Measurements from ENCODE around the gene ENPP4.
A peak's percentile ranks its signal among the peaks of the same experiment; 100 is the strongest.
"Not testable (repeated sequence)": the region's sequence is repeated elsewhere in the genome, so short reads cannot be mapped to it uniquely, and the experiment has no call there.

The ENPP4 gene, protein sequence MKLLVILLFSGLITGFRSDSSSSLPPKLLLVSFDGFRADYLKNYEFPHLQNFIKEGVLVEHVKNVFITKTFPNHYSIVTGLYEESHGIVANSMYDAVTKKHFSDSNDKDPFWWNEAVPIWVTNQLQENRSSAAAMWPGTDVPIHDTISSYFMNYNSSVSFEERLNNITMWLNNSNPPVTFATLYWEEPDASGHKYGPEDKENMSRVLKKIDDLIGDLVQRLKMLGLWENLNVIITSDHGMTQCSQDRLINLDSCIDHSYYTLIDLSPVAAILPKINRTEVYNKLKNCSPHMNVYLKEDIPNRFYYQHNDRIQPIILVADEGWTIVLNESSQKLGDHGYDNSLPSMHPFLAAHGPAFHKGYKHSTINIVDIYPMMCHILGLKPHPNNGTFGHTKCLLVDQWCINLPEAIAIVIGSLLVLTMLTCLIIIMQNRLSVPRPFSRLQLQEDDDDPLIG

DNA sequence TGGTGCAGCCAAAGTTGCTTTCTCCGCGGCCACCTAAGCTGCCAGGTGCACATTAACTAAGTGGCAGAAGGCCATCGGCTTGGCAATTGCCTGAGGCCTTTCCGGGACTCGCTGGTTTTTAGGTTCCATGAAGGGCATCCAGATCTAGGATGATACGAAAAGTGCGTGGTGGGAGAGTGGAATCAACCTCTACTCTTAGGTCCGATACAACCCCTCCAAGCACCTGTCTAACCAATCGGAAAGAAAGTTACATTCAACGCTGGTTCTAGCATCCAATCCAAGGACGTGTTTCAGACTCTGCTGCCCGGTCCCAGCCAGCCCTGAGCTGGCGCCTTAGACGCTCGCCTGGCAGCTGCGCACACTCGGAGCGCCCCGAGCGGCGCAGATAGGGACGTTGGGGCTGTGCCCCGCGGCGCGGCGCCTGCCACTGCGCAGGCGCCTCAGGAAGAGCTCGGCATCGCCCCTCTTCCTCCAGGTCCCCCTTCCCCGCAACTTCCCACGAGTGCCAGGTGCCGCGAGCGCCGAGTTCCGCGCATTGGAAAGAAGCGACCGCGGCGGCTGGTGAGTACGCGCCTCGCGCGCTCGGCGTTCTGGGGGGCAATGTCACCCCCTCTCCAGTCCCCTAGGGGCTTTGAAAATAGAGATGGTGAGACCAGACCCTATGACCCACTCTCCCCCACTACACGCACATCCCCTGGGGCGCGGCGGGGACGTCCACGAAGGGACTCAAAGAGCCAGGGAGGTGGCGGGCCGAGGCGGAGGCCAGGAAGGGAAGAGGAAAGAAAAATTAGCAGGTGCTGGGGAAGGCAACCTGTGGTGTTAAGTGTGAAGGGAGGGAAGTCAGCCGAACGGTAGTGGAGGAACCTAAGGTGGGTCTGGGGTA lies at the start of gene ENPP4:
Gene ENPP4 (plus strand): TSS at position 361 of the 883 bp plus-strand sequence. CDS start 9,595 bp downstream, outside the sequence.
- peak; percentile 93 for DNase-seq

DNA sequence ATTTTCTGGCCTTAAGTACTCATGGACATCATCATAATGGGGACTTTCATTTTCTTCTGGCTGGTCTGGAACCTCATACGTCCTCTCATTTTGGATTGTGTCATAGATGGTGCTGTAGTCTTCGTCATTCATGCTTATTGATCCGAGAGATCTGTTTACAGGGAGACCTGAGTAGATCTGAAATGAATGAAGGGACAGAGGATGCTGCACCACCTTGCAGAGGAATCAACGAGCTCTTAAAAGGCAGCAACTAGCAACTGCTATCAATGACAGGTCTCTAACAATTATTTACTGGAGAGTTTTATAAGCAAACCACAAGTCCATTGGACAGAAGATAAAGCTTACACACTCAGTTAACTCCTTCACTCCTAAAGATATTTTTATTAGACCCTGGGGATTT lies 49.7 kb upstream of the ENPP4 start:
- no peak for DNase-seq

DNA sequence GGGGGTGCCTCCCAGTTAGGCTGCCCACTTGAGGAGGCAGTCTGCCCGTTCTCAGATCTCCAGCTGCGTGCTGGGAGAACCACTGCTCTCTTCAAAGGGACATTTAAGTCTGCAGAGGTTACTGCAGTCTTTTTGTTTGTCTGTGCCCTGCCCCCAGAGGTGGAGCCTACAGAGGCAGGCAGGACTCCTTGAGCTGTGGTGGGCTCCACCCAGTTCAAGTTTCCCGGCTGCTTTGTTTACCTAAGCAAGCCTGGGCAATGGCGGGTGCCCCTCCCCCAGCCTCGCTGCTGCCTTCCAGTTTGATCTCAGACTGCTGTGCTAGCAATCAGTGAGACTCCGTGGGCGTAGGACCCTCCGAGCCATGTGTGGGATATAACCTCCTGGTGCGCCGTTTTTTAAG lies 44.1 kb upstream of the ENPP4 start:
- not testable (repeated sequence) for DNase-seq

DNA sequence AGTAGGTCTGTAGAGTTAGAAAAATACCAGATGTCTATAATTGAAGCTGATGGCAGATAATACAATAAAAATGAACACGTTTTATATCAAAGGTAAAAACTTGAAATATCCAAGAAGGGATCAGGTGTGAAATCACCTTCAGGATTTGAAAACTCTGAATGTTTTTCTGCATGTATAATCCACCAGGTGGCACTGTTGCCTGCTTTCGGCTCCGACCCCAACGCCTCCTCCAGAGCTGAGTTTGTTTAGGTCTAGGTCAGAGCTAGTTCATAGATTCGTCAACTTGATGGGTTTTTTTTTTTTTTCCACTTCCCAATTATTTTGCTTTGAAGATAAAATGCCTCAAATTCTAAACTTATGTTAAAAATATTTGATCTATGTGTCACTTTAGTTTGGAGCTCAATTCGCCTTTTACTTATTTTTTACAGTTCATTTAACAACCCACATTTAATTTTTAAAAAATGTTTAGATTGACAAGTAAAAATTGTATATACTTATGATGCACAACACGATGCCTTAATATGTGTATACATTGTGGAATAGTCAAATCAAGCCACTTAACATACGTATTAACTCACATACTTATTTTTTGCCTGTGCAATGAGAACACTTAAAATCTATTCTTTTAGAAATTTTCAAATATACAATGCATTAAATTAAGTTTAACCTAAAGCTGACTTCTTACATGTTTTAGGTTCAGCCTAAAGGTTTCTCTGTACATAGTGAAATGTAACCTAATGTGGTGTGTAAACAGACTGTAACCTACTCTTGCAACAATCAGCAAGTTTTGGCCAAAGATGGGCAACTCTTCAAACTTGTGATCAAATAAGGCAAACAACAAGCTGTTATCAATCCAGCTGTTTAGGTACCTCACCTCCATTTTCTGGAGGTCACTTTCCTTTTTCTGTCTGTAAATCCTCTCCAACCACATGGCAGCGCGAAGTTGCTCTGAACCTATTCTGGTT lies 39.4 kb upstream of the ENPP4 start:
- DNase-seq = peak; percentile 39

DNA sequence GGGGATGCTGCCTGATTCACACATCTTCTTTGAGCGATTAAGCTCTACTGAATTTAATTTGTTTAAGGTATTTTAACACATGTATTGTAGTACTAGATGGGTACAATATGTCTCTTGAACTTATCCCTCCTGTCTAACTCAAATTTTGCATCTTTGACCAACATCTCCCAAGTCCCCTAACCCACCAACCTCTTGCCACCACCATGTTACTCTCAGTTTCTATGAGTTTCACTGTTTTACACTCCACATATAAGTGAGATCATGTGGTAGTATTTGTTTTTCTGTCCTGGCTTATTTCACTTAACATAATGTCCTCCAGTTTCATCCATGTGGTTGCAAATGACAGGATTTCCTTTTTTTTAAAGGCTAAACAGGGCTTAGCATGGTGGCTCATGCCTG lies 38.7 kb upstream of the ENPP4 start:
- DNase-seq = no peak

DNA sequence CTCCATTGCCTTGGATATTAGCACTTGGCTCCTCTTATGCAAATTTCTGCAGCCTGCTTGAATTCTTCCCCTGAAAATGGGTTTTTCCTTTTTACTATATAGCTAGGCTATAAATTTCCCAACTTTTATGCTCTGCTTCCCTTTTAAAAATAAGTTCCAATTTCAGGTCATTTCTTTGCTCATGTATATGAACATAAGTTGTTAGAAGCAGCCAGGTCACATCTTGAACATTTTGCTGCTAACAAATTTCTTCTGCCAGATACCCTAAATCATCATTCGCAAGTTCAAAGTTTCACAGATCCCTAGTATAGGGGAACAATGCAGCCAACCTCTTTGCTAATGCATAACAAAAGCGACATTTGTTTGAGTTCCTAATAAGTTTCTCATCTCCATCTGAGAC lies 34.5 kb upstream of the ENPP4 start:
- no peak for DNase-seq

DNA sequence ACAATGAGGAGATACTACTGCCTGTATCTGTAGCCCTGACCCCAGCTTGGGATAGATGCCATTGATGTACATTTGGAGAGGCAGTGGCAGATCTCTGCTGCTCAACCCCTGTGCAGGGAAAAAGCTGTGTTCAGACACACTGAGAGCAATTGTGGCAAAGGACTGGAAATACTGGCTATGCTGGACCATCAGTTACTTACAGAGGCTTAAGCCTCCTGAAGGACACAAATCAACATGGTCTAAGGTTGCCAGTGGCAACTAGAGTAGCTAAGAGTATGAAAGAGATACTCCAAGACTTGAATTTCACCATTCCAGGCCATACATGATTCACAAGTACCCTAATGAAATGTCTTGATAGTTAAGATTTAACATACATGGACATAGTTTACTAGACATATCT lies 32.4 kb upstream of the ENPP4 start:
- no peak for DNase-seq

DNA sequence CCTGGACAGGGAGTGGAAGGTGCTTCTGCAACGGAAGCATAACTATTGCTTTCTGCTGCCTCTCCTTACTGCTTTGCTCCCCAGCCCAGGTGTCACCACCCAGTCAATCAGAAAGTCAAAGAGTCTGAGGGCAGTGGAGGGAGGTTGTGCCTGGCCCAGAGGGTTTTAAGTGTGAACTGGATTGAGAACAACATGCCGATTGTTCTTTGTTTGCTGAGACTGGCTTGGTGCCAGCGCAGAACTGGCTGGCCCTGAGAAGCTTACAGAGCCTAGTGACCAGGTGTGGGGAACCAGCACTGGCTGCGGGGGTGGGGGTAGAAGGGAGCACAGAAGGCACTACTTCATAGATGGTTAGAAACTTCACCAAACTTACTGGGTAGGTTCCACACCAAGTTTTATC lies 31.1 kb upstream of the ENPP4 start:
- peak; percentile 63 for DNase-seq

DNA sequence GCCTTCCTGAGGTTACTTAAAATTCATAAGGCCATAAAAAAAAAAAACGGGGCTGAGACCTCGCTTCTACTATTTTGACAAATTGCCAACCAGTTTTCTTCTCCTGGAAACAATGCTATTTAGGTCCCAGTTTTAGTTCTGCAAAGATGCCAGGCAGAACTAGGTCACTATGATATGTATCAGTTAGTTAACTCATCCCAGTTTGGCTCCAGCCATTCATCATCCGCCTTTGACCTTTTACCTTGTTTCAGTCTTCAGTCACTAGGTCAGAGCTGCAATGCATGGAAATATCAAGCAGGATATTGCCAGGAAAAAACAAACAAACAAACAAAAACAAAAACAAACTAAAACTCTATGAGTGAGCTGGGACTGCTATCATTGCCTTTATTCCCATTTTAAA lies 29.8 kb upstream of the ENPP4 start:
- DNase-seq = no peak

DNA sequence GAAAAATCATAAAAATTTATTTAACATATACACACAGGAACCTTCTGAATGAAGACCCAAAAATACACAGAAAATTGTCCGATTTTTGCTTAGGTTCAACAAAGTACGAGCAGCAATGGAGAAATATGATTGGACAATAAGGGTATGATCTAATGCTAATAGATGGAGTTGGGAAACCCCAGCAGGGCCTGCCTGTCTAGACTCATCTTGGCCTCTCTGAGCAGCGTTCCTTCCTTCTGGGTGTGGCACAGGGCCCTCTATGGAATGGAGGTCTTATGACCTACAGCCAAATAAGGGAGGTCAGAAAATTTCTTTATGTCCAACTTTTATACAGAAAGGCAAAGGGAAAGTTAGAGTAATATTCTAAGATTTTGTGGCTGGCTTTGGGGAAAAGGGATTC lies 27.7 kb upstream of the ENPP4 start:
- no peak for DNase-seq

DNA sequence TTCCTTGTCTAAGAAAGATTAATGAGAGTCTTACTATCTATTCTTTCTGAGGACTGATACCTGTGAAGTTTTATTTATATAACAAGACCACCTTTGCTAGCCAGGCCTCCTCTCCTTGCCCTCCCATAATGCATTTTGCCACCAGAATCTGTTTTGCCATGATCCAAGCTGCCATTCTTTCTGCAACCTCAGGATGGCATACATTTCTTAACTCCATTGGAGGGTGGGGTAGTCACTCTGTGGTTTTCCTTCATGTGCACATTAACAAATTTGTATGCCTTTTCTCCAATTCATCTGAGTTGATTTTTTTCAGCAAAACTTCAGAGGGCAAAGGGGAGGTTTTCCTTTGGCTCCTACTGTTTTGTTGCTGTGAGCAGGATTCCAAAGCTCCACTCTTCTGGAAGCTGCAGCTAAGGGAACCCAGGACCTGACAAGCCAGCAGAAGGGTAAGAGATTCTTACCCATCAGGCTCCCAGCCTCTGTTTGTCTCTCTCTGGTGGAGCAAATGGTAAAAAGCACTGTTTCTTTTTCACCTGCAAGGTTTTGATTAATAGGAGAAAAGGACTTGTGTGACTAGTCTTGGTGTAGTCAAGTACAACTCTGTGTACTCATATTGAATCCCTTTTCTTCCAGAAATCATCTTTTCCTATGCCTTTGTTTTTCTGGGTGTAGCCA lies 26.2 kb upstream of the ENPP4 start:
- DNase-seq = no peak

DNA sequence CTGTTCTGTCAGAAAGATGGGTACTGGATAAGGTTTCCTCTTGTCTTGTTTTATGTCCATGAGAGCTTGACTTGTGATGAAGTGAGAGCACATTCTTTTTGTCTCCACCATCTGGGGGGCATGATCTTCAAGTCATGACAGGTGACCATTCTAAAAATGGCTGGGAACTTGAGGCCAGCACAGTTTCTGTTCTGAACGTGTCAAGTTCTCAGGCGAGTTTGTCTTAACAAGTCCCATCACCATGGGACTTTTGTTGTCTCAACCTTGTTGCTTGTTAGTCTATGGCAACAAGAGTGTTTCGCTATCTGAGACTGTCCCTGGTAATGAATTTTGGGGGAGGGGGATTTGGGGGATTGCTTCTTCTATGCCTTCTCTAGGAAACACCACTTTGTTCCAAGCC lies 25.6 kb upstream of the ENPP4 start:
- DNase-seq = no peak

DNA sequence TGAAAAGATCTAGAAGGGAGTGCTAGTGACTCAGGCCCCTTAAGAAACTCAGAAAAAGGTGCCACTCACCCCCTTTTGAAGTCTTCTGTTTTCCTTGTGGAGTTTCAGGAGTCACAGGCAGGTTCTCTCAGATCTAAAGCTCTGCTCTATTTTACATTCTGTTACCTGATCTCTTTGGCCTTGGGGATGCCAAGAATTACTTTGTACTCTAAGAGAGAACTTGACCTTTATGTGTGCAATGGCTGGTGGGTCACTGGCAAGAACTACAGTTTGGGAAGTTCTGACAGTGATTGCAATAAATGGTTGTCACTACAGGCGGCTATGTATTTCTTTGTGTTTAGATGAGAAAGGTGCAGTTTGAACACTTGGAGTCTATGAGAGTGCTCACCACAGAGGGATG lies 24.2 kb upstream of the ENPP4 start:
- no peak for DNase-seq

DNA sequence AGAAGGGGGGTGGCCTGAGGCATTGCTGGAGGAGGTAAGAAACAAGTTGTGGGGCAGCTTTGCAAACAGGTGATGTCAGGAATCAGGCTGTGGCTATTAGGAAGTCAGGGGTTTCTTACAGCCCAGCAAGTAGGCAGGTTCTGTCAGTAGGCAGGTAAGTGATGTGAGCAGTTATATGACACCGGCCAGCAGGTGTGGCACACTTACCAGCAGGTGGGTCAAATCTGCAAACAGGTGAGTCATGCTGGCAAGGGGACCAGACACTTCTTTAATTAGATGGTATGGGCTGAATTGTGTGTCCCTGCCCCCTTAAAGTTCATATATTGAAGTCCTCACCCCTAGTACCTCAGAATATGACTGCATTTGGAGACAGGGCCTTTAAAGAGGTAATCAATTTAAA lies 16.4 kb upstream of the ENPP4 start:
- peak; percentile 88 for DNase-seq

DNA sequence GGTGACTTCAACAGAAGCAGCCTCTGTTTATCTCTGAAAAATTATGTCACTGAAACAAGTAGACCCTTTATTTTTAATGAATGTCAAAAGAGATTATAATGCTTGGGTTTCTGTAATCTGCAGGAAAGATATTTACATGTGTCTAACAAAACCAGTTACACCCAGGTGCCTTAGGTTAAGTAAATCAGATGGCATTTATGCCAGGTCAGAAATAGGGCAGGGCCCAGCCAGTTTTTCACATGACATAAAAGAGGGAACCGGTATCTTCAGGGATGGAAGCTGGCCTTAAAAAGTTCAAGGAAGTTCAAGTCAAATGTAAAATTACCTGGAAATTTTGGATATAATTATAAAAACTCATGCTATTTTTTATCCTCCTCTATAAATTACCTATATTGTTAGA lies 14.2 kb upstream of the ENPP4 start:
- DNase-seq = no peak

DNA sequence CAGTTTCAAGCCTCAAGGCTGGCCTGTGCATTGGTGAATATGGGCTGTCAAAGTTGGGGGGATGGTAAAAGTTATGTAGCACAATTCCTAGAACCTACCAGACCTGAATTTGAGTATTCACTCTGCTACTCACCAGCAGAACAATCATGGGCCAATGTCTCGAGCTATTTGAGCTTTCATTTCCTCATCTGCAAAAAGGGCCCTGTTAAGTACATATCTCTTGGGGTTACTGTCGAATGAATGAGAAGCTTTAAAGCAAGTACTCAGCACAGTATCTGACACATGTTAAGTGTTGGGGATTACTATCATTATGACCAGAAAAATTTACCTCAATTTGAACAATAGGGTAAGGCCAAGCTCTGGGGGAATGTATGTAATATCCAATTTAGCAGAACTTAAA lies 13.5 kb upstream of the ENPP4 start:
- DNase-seq = no peak

DNA sequence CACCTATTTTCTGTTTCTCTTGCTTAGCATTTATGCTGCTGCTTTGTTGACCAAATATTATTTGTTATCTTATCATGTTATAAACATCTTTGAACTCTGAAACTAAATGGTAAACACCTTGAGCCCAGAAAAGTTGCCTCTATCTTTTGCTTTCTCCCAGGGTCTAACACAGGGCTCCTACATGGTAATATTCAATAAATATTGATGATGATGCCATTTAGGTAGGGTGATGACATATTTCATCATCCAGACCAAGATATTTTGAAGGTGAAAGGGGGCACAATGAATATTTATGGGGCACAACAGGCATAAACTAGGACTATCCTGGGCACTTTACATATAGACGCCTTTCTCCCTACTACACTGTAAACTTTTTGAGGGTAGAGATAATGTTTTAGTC lies 11.6 kb upstream of the ENPP4 start:
- no peak for DNase-seq

DNA sequence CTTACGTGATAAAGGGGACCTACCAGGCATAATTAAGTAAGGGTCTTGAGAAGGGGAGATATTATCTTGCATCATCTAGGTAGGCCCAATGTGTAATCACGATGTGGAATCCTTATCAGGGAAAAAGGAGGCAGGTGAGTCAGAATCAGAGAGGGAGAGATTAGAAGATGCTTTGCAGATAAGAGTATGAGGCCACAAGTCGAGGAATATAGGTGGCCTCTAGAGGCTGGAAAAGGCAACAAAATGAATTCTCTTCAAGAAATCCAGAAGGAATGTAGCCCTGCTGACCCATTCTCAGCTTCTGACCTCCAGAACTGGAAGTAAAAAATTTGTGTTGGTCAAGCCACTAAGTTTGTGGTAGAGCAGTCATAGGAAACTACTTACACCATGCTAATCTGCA lies 11.0 kb upstream of the ENPP4 start:
- no peak for DNase-seq

DNA sequence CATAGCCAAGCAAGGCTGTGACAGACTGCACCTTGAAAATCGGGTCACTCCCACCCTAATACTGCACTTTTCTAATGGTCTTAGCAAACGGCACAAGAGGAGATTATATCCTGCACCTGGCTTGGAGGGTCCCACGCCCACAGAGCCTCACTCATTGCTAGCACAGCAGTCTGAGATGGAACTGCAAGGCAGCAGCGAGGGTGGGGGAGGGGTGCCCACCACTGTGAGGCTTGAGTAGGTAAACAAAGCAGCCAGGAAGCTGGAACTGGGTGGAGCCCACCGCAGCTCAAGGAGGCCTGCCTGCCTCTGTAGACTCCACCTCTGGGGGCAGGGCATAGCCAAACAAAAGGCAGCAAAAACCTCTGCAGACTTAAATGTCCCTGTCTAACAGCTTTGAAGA lies 10.1 kb upstream of the ENPP4 start:
- DNase-seq = not testable (repeated sequence)

DNA sequence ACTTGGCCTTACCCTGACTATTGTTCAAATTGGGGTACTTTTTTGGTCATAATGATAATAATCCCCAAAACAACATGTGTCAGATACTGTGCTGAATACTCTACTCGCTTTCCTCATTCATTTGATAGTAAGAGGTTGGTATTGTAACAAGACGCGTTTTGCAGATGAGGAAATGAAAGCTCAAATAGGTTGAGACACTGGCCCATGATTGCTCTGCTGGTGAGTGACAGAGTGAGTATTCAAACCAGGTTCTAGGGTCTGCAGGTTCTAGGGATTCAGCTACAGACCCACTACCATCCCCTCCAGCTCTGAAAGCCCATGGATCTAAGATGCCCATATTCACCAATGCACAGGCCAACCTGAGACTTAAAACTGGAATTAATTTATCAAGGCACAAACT lies 1.3 kb upstream of the ENPP4 start:
- no peak for DNase-seq

DNA sequence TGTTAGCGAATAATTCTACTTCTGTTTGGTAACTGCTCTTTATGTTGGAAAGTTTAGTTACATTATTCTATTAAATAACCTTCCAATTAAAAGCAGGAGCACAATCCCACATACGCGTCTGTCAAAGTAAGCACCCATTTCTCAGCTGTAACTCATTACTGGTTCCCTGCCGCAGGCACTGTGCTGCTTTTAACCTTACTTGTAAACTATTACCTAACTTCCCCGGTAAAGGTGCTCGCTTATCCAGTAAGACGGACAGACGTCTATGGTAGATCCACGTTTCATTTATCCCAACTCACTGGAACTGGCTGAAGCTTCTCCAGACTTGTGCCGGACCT lies 529 bp upstream of the ENPP4 start:
- no peak for DNase-seq

DNA sequence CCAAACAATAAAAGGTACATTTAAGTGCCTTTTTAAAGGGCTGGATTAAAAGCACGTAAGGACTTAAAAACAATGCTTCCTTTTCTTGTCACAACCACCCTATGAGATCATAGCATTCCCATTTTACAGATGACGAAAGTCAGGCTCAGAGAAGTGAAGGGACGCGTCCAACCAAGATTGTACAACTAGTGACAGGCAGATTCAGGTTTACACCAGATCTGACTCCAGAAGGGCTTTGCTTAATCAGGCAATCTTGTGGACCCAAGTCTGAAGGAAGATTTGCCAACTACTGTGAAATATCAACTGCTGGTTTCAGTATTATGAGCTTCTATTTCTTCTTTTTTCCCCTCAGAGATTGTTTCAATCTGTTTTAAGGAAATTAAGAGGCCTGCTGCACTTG lies 877 bp downstream of the ENPP4 start:
- DNase-seq = no peak

All from DMS153 (cell line).